H9 (cell line): ENCODE measurements around the gene UNC5A. TPM values are rescaled to one million over a fixed set of nuclear protein-coding genes. Genes with fewer than 3 reads are reported as not detected.

Experiments
- DNase-seq: peaks from one replicate; pipeline ENCODE4 v3.0.0-alpha.2; 2017
- H2AFZ ChIP-seq: one replicate; pipeline ENCODE4 v1.6.1; 2013; ENCODE audit warnings: mild to moderate bottlenecking, low read length, control low read depth, moderate library complexity
- H2AK5ac ChIP-seq: 2 replicates; pipeline ENCODE4 v1.6.1; 2013; ENCODE audit warnings: low read length, control low read depth, mixed read lengths; ENCODE audit not compliant: insufficient read length
- H2BK120ac ChIP-seq: one replicate; pipeline ENCODE4 v1.6.1; 2013; ENCODE audit warnings: low read depth, mild to moderate bottlenecking, low read length, control low read depth, inconsistent platforms; ENCODE audit not compliant: poor library complexity, severe bottlenecking
- H2BK12ac ChIP-seq: 2 replicates; pipeline ENCODE4 v1.6.1; 2013; ENCODE audit warnings: low read length, control low read depth, mixed read lengths, low read depth; ENCODE audit not compliant: insufficient read length
- H2BK15ac ChIP-seq: 2 replicates; pipeline ENCODE4 v1.6.1; 2013; ENCODE audit warnings: low read depth, low read length, control low read depth
- H2BK20ac ChIP-seq: one replicate; pipeline ENCODE4 v1.6.1; 2013; ENCODE audit warnings: low read depth, mild to moderate bottlenecking, low read length, control low read depth, inconsistent platforms; ENCODE audit not compliant: poor library complexity, severe bottlenecking
- H2BK5ac ChIP-seq: 2 replicates; pipeline ENCODE4 v1.6.1; 2013; ENCODE audit warnings: low read length, control low read depth, mixed read lengths; ENCODE audit not compliant: insufficient read length
- H3K14ac ChIP-seq: 2 replicates; pipeline ENCODE4 v1.6.1; 2013; ENCODE audit warnings: low read length, control low read depth; ENCODE audit not compliant: insufficient read depth
- H3K18ac ChIP-seq: 2 replicates; pipeline ENCODE4 v1.6.1; 2013; ENCODE audit warnings: low read depth, mild to moderate bottlenecking, mixed read lengths, low read length, control low read depth; ENCODE audit not compliant: insufficient read length
- H3K23ac ChIP-seq: 2 replicates; pipeline ENCODE4 v1.6.1; 2013; ENCODE audit warnings: low read length, control low read depth, mixed read lengths, low read depth; ENCODE audit not compliant: insufficient read length
- H3K23me2 ChIP-seq: 2 replicates; pipeline ENCODE4 v1.6.1; 2013; ENCODE audit warnings: low read depth, mild to moderate bottlenecking, mixed read lengths, low read length, control low read depth; ENCODE audit not compliant: insufficient read length, poor library complexity, severe bottlenecking
- H3K27ac ChIP-seq: 2 replicates; pipeline ENCODE4 v1.5.1; 2013; ENCODE audit warnings: low read length, control low read depth, mixed read lengths, low read depth; ENCODE audit not compliant: insufficient read length
- H3K27me3 ChIP-seq: 2 replicates; pipeline ENCODE4 v1.6.1; 2013; ENCODE audit warnings: low read length, control low read depth, inconsistent platforms; ENCODE audit not compliant: insufficient read depth
- H3K4ac ChIP-seq: 2 replicates; pipeline ENCODE4 v1.6.1; 2013; ENCODE audit warnings: low read depth, mild to moderate bottlenecking, control low read depth, inconsistent platforms, low read length, moderate library complexity
- H3K4me1 ChIP-seq: 2 replicates; pipeline ENCODE4 v1.6.1; 2013; ENCODE audit warnings: low read length, control low read depth, inconsistent platforms; ENCODE audit not compliant: insufficient read depth
- H3K4me2 ChIP-seq: 2 replicates; pipeline ENCODE4 v1.6.1; 2013; ENCODE audit warnings: low read length, control low read depth, mixed read lengths; ENCODE audit not compliant: insufficient read length, insufficient read depth
- H3K56ac ChIP-seq: 2 replicates; pipeline ENCODE4 v1.6.1; 2013; ENCODE audit warnings: low read depth, mild to moderate bottlenecking, mixed read lengths, low read length, control low read depth; ENCODE audit not compliant: insufficient read length
- H3K79me1 ChIP-seq: 2 replicates; pipeline ENCODE4 v1.6.1; 2013; ENCODE audit warnings: low read depth, mild to moderate bottlenecking, moderate library complexity, low read length, control low read depth, inconsistent platforms; ENCODE audit not compliant: insufficient read depth, poor library complexity, severe bottlenecking
- H3K79me2 ChIP-seq: 2 replicates; pipeline ENCODE4 v1.6.1; 2013; ENCODE audit warnings: low read length, control low read depth, inconsistent platforms; ENCODE audit not compliant: insufficient read depth
- H3K9ac ChIP-seq: 2 replicates; pipeline ENCODE4 v1.6.1; 2013; ENCODE audit warnings: low read length, control low read depth, mixed read lengths; ENCODE audit not compliant: insufficient read length; ENCODE audit errors: extremely low read depth
- H3K9me3 ChIP-seq: one replicate; pipeline ENCODE4 v1.6.1; 2013; ENCODE audit warnings: low read depth, low read length, inconsistent platforms; ENCODE audit not compliant: control insufficient read depth
- H3T11ph ChIP-seq: one replicate; pipeline ENCODE4 v1.6.1; 2013; ENCODE audit warnings: mild to moderate bottlenecking, low read length, control low read depth, inconsistent platforms
- H4K20me1 ChIP-seq: one replicate; pipeline ENCODE4 v1.6.1; 2013; ENCODE audit not compliant: control insufficient read depth, insufficient read length, insufficient read depth
- H4K5ac ChIP-seq: 2 replicates; pipeline ENCODE4 v1.6.1; 2013; ENCODE audit warnings: low read depth, mild to moderate bottlenecking, mixed read lengths, low read length, control low read depth; ENCODE audit not compliant: insufficient read length
- H4K8ac ChIP-seq: replicated peaks from 2 replicates; pipeline ENCODE4 v1.6.1; 2013; ENCODE audit warnings: low read length, control low read depth, mixed read lengths, low read depth; ENCODE audit not compliant: insufficient read length
- H4K91ac ChIP-seq: 2 replicates; pipeline ENCODE4 v1.6.1; 2013; ENCODE audit warnings: low read depth, mild to moderate bottlenecking, moderate library complexity, mixed read lengths, low read length, control low read depth; ENCODE audit not compliant: insufficient read length
- H3K27ac Mint-ChIP-seq, 3 experiments: 2 replicates in 2 of 3; 3 replicates in 1 of 3; pipeline ENCODE4 v1.8.0; 2020 to 2021; ENCODE audit warnings: mixed read lengths in 3 of 3, mild to moderate bottlenecking in 1 of 3, moderate library complexity in 1 of 3
- H3K27me3 Mint-ChIP-seq: 2 replicates; pipeline ENCODE4 v1.8.0; 2021; ENCODE audit warnings: low read depth, mild to moderate bottlenecking, moderate library complexity, mixed read lengths
- H3K36me3 Mint-ChIP-seq, 3 experiments: 2 replicates in 2 of 3; 3 replicates in 1 of 3; pipeline ENCODE4 v1.8.0; 2020 to 2021; ENCODE audit warnings: low read depth in 3 of 3, mixed read lengths in 3 of 3; ENCODE audit not compliant: insufficient read depth in 1 of 3
- H3K4me1 Mint-ChIP-seq, 2 experiments: 2 replicates each; pipeline ENCODE4 v1.8.0; 2020; ENCODE audit warnings: mixed read lengths in 2 of 2
- H3K4me3 Mint-ChIP-seq, 2 experiments: 2 replicates in 1 of 2; 3 replicates in 1 of 2; pipeline ENCODE4 v1.8.0; 2020 to 2021; ENCODE audit warnings: mild to moderate bottlenecking in 2 of 2, mixed read lengths in 2 of 2, moderate library complexity in 1 of 2
- H3K9me3 Mint-ChIP-seq, 2 experiments: 2 replicates in 1 of 2; 3 replicates in 1 of 2; pipeline ENCODE4 v1.8.0; 2020; ENCODE audit warnings: mild to moderate bottlenecking in 2 of 2, mixed read lengths in 2 of 2, moderate library complexity in 1 of 2
- CTCF ChIP-seq: fragments of 200-600 bp; sonication (generic); conservative IDR thresholded peaks from 3 replicates; pipeline ENCODE4 v1.8.0; 2021; ENCODE audit warnings: antibody characterized with exemption, mild to moderate bottlenecking
- WGBS: extraction: QIAGEN DNeasy Blood & Tissue Kit; methylation state at CpG from one replicate; pipeline ENCODE4 v1.1.7; 2013; ENCODE audit warnings: missing lambda C conversion rate, low lambda C conversion rate, mixed read lengths; ENCODE audit not compliant: insufficient read length; ENCODE audit errors: extremely low coverage; 5-methylcytosine and 5-hydroxymethylcytosine counted together
- total RNA-seq: library from RNA; stranded (reverse); gene quantifications from 2 replicates; pipeline ENCODE4 v1.2.1, GENCODE V29; 2021

The UNC5A gene
- total RNA-seq, 1 experiment from 2014 or later: 4.4 TPM

GRCh38 chr5:176784218-176785165 lies 25.9 kb upstream of the UNC5A start:
- no CpG with 5 or more reads among the region's 15 CpGs for WGBS
- Histone ChIP-seq H4K20me1 (no peaks in the 10 kb centered on the region), H4K91ac (no peak overlapping the region)

More at GRCh38 chr5:176784218-176785165, 25.9 kb upstream of the UNC5A start:
- Histone ChIP-seq H2AK5ac (no peak overlapping the region), H4K5ac (no peak overlapping the region), H3K4ac (no peak overlapping the region), H2BK15ac (no peak overlapping the region), H3K9me3 (no peaks in the 10 kb centered on the region), H3K4me2 (no peak overlapping the region), H3K23me2 (no peaks in the 10 kb centered on the region), H3T11ph (no peak overlapping the region), H2BK120ac (no peak overlapping the region), H3K27me3 (no peaks in the 10 kb centered on the region; the same call in 1 of the 2 replicates), H3K18ac (no peak overlapping the region), H3K79me2 (no peaks in the 10 kb centered on the region), H2BK20ac (no peak overlapping the region), H3K4me1 (peaks cover 8% of the 10 kb centered on the region; the same call in 1 of the 2 replicates), H3K79me1 (no peaks in the 10 kb centered on the region), H3K27ac (no peak overlapping the region), H3K14ac (peak overlapping the region; percentile 42; the same call in 1 of the 2 replicates), H2BK5ac (no peak overlapping the region), H2AFZ (no peak overlapping the region), H3K56ac (no peak overlapping the region), H2BK12ac (no peak overlapping the region), H3K23ac (no peak overlapping the region), H3K9ac (no peak overlapping the region), H4K8ac (no peak overlapping the region)
- Mint-ChIP-seq H3K36me3 (no peaks in the 10 kb centered on the region), H3K27ac (peak overlapping the region in 2 of 3 experiments; percentile 5 to 86; a peak in 2 of 7 replicates), H3K27me3 (peaks cover 28% of the 10 kb centered on the region), H3K4me3 (peak overlapping the region in 1 of 2 experiments; percentile 49; a peak in 2 of 5 replicates), H3K4me1 (peaks cover 37 to 40% of the 10 kb centered on the region in 2 experiments), H3K9me3 (no peaks in the 10 kb centered on the region)
- peak; percentile 64 for DNase-seq
- TF ChIP-seq CTCF: no peak
